Neural cell (in vitro differentiated cells): Measurements from ENCODE around the gene TMEM218. TPM values are rescaled to one million over a fixed set of nuclear protein-coding genes. Genes with fewer than 3 reads are reported as not detected.

Source experiments
- H2AFZ ChIP-seq: fragments of 200-600, 300-800 bp; sonication (generic), shearing (Covaris generic); 2 replicates; pipeline ENCODE4 v1.6.0; 2014; ENCODE audit warnings: low read depth, mild to moderate bottlenecking, antibody characterized with exemption, low read length, moderate library complexity
- H3F3A ChIP-seq: fragments of 200-600 bp; shearing (Covaris generic); 2 replicates; pipeline ENCODE4 v1.6.1; 2016; ENCODE audit warnings: mild to moderate bottlenecking, moderate library complexity, mixed read lengths, antibody characterized with exemption, low read length; ENCODE audit not compliant: insufficient read depth, poor library complexity, severe bottlenecking
- H3K27ac ChIP-seq: fragments of 200-600, 300-800 bp; sonication (generic), shearing (Covaris generic); 2 replicates; pipeline ENCODE4 v1.5.1; 2014; ENCODE audit warnings: mild to moderate bottlenecking, low read length, moderate library complexity
- H3K27me3 ChIP-seq: fragments of 300-800, 200-600 bp; sonication (generic), shearing (Covaris generic); 2 replicates; pipeline ENCODE4 v1.6.0; 2014; ENCODE audit warnings: mild to moderate bottlenecking, low read depth, low read length, moderate library complexity; ENCODE audit not compliant: insufficient read depth
- H3K36me3 ChIP-seq: fragments of 300-800, 200-600 bp; sonication (generic), shearing (Covaris generic); 2 replicates; pipeline ENCODE4 v1.5.1; 2014; ENCODE audit warnings: mild to moderate bottlenecking, antibody characterized with exemption, low read length, moderate library complexity; ENCODE audit not compliant: insufficient read depth
- H3K4me2 ChIP-seq: fragments of 300-800, 200-600 bp; sonication (generic), shearing (Covaris generic); 2 replicates; pipeline ENCODE4 v1.6.0; 2014; ENCODE audit warnings: mild to moderate bottlenecking, low read length
- H3K4me3 ChIP-seq: fragments of 300-800, 200-600 bp; sonication (generic), shearing (Covaris generic); 2 replicates; pipeline ENCODE4 v1.5.1; 2014; ENCODE audit warnings: mild to moderate bottlenecking, low read length, moderate library complexity
- H3K79me2 ChIP-seq: fragments of 200-600 bp; shearing (Covaris generic); replicated peaks from 2 replicates; pipeline ENCODE4 v1.6.0; 2014; ENCODE audit warnings: mild to moderate bottlenecking, low read length, moderate library complexity; ENCODE audit not compliant: insufficient read depth
- H3K9ac ChIP-seq: fragments of 300-800, 200-600 bp; sonication (generic), shearing (Covaris generic); 2 replicates; pipeline ENCODE4 v1.6.1; 2016; ENCODE audit warnings: mild to moderate bottlenecking, low read length, mixed read lengths
- H3K9me2 ChIP-seq: fragments of 200-600 bp; shearing (Covaris generic); 2 replicates; pipeline ENCODE4 v1.6.1; 2016; ENCODE audit warnings: mild to moderate bottlenecking, low read length, mixed read lengths; ENCODE audit not compliant: insufficient read depth
- H3K9me3 ChIP-seq: fragments of 200-600, 300-800 bp; sonication (generic), shearing (Covaris generic); 2 replicates; pipeline ENCODE4 v1.6.1; 2016; ENCODE audit warnings: mild to moderate bottlenecking, mixed run types, low read length, moderate library complexity, mixed read lengths
- H4K20me1 ChIP-seq: fragments of 200-600 bp; shearing (Covaris generic); 2 replicates; pipeline ENCODE4 v1.6.1; 2016; ENCODE audit warnings: mild to moderate bottlenecking, mixed run types; ENCODE audit not compliant: insufficient read depth
- CTCF ChIP-seq: fragments of 450-650 bp; IDR thresholded peaks from 2 replicates; pipeline ENCODE4 v1.5.1; 2014; ENCODE audit warnings: antibody characterized with exemption, mild to moderate bottlenecking, moderate library complexity; ENCODE audit not compliant: poor library complexity, severe bottlenecking
- EP300 ChIP-seq: fragments of 450-650 bp; conservative IDR thresholded peaks from 2 replicates; pipeline ENCODE4 v1.6.1; 2014; ENCODE audit warnings: antibody characterized with exemption, mild to moderate bottlenecking, moderate library complexity; ENCODE audit not compliant: poor library complexity, severe bottlenecking
- EZH2 ChIP-seq: fragments of 200-600, 300-800 bp; shearing (Covaris generic), sonication (generic); IDR thresholded peaks from 2 replicates; pipeline ENCODE4 v1.6.1; 2014; ENCODE audit warnings: antibody characterized with exemption, low read length, borderline replicate concordance, mild to moderate bottlenecking; ENCODE audit not compliant: insufficient read depth, poor library complexity, severe bottlenecking
- MXI1 ChIP-seq: fragments of 450-650 bp; conservative IDR thresholded peaks from 2 replicates; pipeline ENCODE4 v1.6.1; 2014; ENCODE audit warnings: antibody characterized with exemption, mild to moderate bottlenecking; ENCODE audit not compliant: poor library complexity, severe bottlenecking
- POLR2AphosphoS5 ChIP-seq: IDR thresholded peaks from 2 replicates; pipeline ENCODE4 v1.6.1; 2012
- RAD21 ChIP-seq: fragments of 450-650 bp; conservative IDR thresholded peaks from 2 replicates; pipeline ENCODE4 v1.6.1; 2014; ENCODE audit warnings: antibody characterized with exemption, mild to moderate bottlenecking, moderate library complexity
- SMC3 ChIP-seq: fragments of 450-650 bp; conservative IDR thresholded peaks from 2 replicates; pipeline ENCODE4 v1.6.1; 2014; ENCODE audit warnings: antibody characterized with exemption, mild to moderate bottlenecking, moderate library complexity; ENCODE audit not compliant: poor library complexity
- TAF1 ChIP-seq: IDR thresholded peaks from 2 replicates; pipeline ENCODE4 v1.6.1; 2012; ENCODE audit warnings: low read depth
- polyA plus RNA-seq: library from polyadenylated mRNA; depleted of rRNA; stranded (reverse); fragments of >200 nt; gene quantifications from 2 replicates; pipeline ENCODE4 v1.2.3, GENCODE V29; 2014
- TF ChIP-seq, protein P1 (sequence below): IDR thresholded peaks from 2 replicates; pipeline ENCODE4 v1.6.1; 2012; ENCODE audit warnings: borderline replicate concordance

Gene TMEM218
- polyA plus RNA-seq, 1 donor from 2014 or later = 70.0 TPM

DNA sequence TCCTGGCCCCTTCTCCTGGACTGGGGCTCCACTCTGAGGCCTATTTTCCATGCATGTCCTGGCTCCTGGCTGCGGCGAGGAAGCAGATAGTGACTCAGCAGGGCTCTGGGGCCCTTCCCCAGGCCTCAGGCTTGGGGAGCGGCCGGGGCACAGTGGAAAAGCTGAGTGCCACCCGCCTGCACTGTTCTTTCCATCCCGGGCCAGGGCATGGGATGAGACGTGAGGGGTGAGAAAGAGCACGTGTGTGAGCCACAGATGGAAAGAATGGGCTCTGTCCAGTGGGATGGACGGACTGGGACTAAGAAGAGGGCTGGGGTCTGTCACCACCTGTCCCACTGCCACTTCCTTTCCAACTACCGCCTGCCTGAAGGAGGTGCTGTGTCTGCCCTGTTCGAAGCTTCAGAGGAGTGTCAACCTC lies 35.5 kb downstream of the TMEM218 start:
- Histone ChIP-seq H3K9me3 (no peaks in the 10 kb centered on the region), H3K4me3 (no peak overlapping the region), H4K20me1 (no peaks in the 10 kb centered on the region), H3K36me3 (no peaks in the 10 kb centered on the region), H3K9me2 (no peaks in the 10 kb centered on the region), H3F3A (no peaks in the 10 kb centered on the region), H3K4me2 (no peak overlapping the region), H3K9ac (no peak overlapping the region), H3K27me3 (no peaks in the 10 kb centered on the region), H3K27ac (no peak overlapping the region), H3K79me2 (no peaks in the 10 kb centered on the region), H2AFZ (no peak overlapping the region)
- TF ChIP-seq SMC3 = no peak
- TF ChIP-seq CTCF = no peak
- TF ChIP-seq EZH2 = no peak
- TF ChIP-seq, protein P1, sequence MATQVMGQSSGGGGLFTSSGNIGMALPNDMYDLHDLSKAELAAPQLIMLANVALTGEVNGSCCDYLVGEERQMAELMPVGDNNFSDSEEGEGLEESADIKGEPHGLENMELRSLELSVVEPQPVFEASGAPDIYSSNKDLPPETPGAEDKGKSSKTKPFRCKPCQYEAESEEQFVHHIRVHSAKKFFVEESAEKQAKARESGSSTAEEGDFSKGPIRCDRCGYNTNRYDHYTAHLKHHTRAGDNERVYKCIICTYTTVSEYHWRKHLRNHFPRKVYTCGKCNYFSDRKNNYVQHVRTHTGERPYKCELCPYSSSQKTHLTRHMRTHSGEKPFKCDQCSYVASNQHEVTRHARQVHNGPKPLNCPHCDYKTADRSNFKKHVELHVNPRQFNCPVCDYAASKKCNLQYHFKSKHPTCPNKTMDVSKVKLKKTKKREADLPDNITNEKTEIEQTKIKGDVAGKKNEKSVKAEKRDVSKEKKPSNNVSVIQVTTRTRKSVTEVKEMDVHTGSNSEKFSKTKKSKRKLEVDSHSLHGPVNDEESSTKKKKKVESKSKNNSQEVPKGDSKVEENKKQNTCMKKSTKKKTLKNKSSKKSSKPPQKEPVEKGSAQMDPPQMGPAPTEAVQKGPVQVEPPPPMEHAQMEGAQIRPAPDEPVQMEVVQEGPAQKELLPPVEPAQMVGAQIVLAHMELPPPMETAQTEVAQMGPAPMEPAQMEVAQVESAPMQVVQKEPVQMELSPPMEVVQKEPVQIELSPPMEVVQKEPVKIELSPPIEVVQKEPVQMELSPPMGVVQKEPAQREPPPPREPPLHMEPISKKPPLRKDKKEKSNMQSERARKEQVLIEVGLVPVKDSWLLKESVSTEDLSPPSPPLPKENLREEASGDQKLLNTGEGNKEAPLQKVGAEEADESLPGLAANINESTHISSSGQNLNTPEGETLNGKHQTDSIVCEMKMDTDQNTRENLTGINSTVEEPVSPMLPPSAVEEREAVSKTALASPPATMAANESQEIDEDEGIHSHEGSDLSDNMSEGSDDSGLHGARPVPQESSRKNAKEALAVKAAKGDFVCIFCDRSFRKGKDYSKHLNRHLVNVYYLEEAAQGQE = no peak
- no peak for TF ChIP-seq POLR2AphosphoS5
- no peak for TF ChIP-seq EP300
- TF ChIP-seq MXI1 = no peak

DNA sequence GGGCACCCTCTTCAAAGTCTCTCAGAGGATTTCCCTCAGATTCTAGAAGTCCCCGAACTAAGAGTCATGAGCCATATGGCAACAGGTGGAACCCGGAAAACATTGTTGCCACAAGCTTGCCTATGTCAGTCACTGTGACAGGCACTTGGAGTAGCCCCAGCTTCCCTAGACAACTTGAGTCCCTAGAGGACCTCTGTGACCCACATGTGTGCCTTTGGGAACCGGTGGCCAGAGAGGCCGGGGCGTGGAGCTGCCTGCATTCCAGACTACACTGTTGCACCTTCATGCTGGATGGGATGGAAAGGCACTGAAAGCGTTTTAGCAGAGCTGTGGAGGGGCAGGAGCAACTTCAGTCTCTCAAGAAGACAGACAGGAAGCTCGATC lies 36.2 kb downstream of the TMEM218 start:
- no peaks in the 10 kb centered on the region for H3K36me3 ChIP-seq
- no peak overlapping the region for H2AFZ ChIP-seq
- no peaks in the 10 kb centered on the region for H3K9me3 ChIP-seq
- no peak overlapping the region for H3K27ac ChIP-seq
- H3F3A ChIP-seq = no peaks in the 10 kb centered on the region
- TF ChIP-seq MXI1 (no peak), POLR2AphosphoS5 (no peak), SMC3 (no peak), EZH2 (no peak), CTCF (no peak), TAF1 (no peak), RAD21 (no peak)
- H3K27me3 ChIP-seq = no peaks in the 10 kb centered on the region
- no peak overlapping the region for H3K4me3 ChIP-seq
- H3K4me2 ChIP-seq = no peak overlapping the region
- H3K9me2 ChIP-seq = no peaks in the 10 kb centered on the region
- H3K9ac ChIP-seq = no peak overlapping the region
- no peaks in the 10 kb centered on the region for H4K20me1 ChIP-seq
- H3K79me2 ChIP-seq = no peaks in the 10 kb centered on the region
